Rectal smooth muscle tissue (tissue), 1 donor: Measurements from ENCODE around the gene GPRC5B.

ENCODE experiments used
- H3K27ac ChIP-seq: one replicate; pipeline ENCODE4 v1.7.0; 2013; ENCODE audit warnings: low read depth, low read length, inconsistent platforms
- H3K27me3 ChIP-seq: one replicate; pipeline ENCODE4 v1.7.0; 2013; ENCODE audit warnings: low read length; ENCODE audit not compliant: control insufficient read depth, insufficient read depth
- H3K36me3 ChIP-seq: one replicate; pipeline ENCODE4 v1.7.0; 2013; ENCODE audit warnings: low read length; ENCODE audit not compliant: control insufficient read depth, insufficient read depth
- H3K4me1 ChIP-seq: one replicate; pipeline ENCODE4 v1.7.0; 2013; ENCODE audit warnings: low read length; ENCODE audit not compliant: control insufficient read depth, insufficient read depth
- H3K4me3 ChIP-seq: one replicate; pipeline ENCODE4 v1.7.0; 2013; ENCODE audit warnings: low read length
- H3K9ac ChIP-seq: one replicate; pipeline ENCODE4 v1.7.0; 2013; ENCODE audit warnings: low read length

GPRC5B gene

GRCh38 chr16:19809693-19810092, 75.0 kb downstream of the GPRC5B start:
- H3K9ac ChIP-seq, result no peak overlapping the region
- no peaks in the 10 kb centered on the region for H3K27me3 ChIP-seq
- no peak overlapping the region for H3K4me3 ChIP-seq
- H3K4me1 ChIP-seq, result no peaks in the 10 kb centered on the region
- H3K36me3 ChIP-seq, result no peaks in the 10 kb centered on the region
- H3K27ac ChIP-seq, result no peak overlapping the region

DNA sequence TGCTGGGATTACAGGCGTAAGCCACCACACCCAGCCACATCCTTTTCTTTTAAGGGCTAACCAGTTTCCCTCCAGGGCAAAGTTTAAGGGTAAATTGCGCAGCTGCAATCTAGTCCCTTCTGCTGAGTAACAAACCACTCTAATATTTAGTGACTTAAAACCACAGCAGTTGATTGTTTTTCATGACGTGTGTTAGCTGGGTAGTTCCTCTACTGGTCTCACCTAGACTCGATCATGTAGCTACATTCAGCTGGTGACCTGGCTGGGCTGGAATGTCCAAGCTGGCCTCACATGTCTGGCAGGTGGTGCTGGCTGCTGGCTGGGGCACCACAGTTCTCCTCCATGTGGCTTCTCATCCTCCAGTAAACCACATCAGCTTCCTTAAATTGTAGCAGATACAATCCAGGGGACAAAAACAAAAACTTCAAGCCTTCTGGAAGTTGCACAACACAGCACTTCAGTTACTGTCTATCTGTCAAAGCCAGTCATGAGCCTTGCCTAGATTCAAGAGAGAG, 75.5 kb downstream of the GPRC5B start:
- no peaks in the 10 kb centered on the region for H3K36me3 ChIP-seq
- no peak overlapping the region for H3K9ac ChIP-seq
- H3K4me3 ChIP-seq, result no peak overlapping the region
- no peaks in the 10 kb centered on the region for H3K4me1 ChIP-seq
- H3K27me3 ChIP-seq, result no peaks in the 10 kb centered on the region
- no peak overlapping the region for H3K27ac ChIP-seq

GRCh38 chr16:19808061-19808641, 76.5 kb downstream of the GPRC5B start:
- Histone ChIP-seq H3K27me3 (no peaks in the 10 kb centered on the region), H3K4me1 (no peaks in the 10 kb centered on the region), H3K27ac (no peak overlapping the region), H3K9ac (no peak overlapping the region), H3K4me3 (no peak overlapping the region), H3K36me3 (no peaks in the 10 kb centered on the region)
